AG04450 (cell line): ENCODE measurements around the gene GJB6. TPM values are rescaled to one million over a fixed set of nuclear protein-coding genes. Genes with fewer than 3 reads are reported as not detected.

Experiments used
- CTCF ChIA-PET: fragments of 300-600, 350-600 bp; formaldehyde crosslinking; extraction: SDS; loops from one replicate; lab custom pipeline; 2022; ENCODE audit warnings: antibody characterized with exemption, inconsistent platforms; lab: Charles Lee
- POLR2A ChIA-PET: fragments of 350-600 bp; formaldehyde crosslinking; extraction: SDS; loops from one replicate; lab custom pipeline; 2021; ENCODE audit warnings: antibody characterized with exemption, inconsistent platforms; lab: Yijun Ruan, JAX
- DNase-seq: peaks from one replicate; pipeline ENCODE4 v3.0.0-alpha.2; 2011; ENCODE audit warnings: low read depth, low spot score
- H3K27ac ChIP-seq: one replicate; pipeline ENCODE4 v1.5.1; 2012; ENCODE audit warnings: low read depth, low read length, control low read depth
- H3K27me3 ChIP-seq: one replicate; pipeline ENCODE4 v1.6.0; 2012; ENCODE audit warnings: low read length; ENCODE audit not compliant: control insufficient read depth, insufficient read depth
- H3K4me3 ChIP-seq: 2 replicates; pipeline ENCODE4 v1.5.1; 2011; ENCODE audit warnings: mild to moderate bottlenecking, low read depth, low read length, control low read depth
- H3K9me3 ChIP-seq: 2 replicates; pipeline ENCODE4 v1.5.1; 2012; ENCODE audit warnings: low read length; ENCODE audit not compliant: control insufficient read depth, insufficient read depth
- CTCF ChIP-seq: IDR thresholded peaks from 2 replicates; pipeline ENCODE4 v1.5.1; 2011; ENCODE audit warnings: low read depth, low read length, control low read depth, inconsistent platforms
- polyA plus RNA-seq: library from polyadenylated mRNA; depleted of rRNA; stranded (reverse); fragments of >200 nt; gene quantifications from 2 replicates; pipeline ENCODE4 v1.2.3, GENCODE V29; 2011

GJB6 gene
- polyA plus RNA-seq, 1 experiment = not detected

- no peak for TF ChIP-seq CTCF
- DNase-seq = no peak
- ChIA-PET CTCF (no interaction called here), POLR2A (no interaction called here)
- peak within 1 kb of the TSS; percentile 51 for H3K4me3 ChIP-seq
- H3K27ac ChIP-seq = no peak within 1 kb of the TSS
- H3K27me3 ChIP-seq = peaks cover 49% of the 10 kb centered on the region
- H3K9me3 ChIP-seq = no peaks in the 10 kb centered on the region; the same call in 1 of the 2 replicates
These were observed 39.3 kb downstream of the GJB6 start, which contains the start of gene GJB2 for GRCh38 chr13:20192836-20193161. GJB2 (minus strand) TSS chr13:20192938; CDS start chr13:20189581, 3,357 bp downstream.

GRCh38 chr13:20192158-20192835 lies 39.8 kb downstream of the GJB6 start:
- CTCF ChIA-PET = interaction anchor here (0.8 to 1.9 kb wide), 2 partner anchors 10 kb away, joined by 5 to 16 read pairs; no protein-coding TSS in a partner anchor
- Histone ChIP-seq H3K27ac (no peak overlapping the region), H3K4me3 (peak overlapping the region; percentile 51), H3K9me3 (no peaks in the 10 kb centered on the region; the same call in 1 of the 2 replicates), H3K27me3 (peaks cover 45% of the 10 kb centered on the region)
- TF ChIP-seq CTCF = no peak
- DNase-seq = no peak
- POLR2A ChIA-PET = no interaction called here

GRCh38 chr13:20191311-20192157 lies 40.6 kb downstream of the GJB6 start:
- H3K9me3 ChIP-seq = no peaks in the 10 kb centered on the region; the same call in 1 of the 2 replicates
- DNase-seq = no peak
- no peak for TF ChIP-seq CTCF
- H3K27ac ChIP-seq = no peak overlapping the region
- ChIA-PET POLR2A (interaction anchor here (1.1 kb wide), 1 partner anchor 16 kb away, joined by 3 read pairs; no protein-coding TSS in a partner anchor), CTCF (interaction anchor here (0.8 to 1.9 kb wide), 3 partner anchors 9 to 637 kb away, joined by 5 to 16 read pairs (median 5); no protein-coding TSS in a partner anchor)
- H3K27me3 ChIP-seq = peaks cover 48% of the 10 kb centered on the region
- peak overlapping the region; percentile 51 for H3K4me3 ChIP-seq

GRCh38 chr13:20190481-20191310 lies 41.4 kb downstream of the GJB6 start:
- TF ChIP-seq CTCF = no peak
- ChIA-PET CTCF (interaction anchor here (1.1 to 1.9 kb wide), 2 partner anchors 8 to 638 kb away, joined by 5 to 16 read pairs; no protein-coding TSS in a partner anchor), POLR2A (interaction anchor here (0.6 to 1.1 kb wide), 2 partner anchors 15 to 581 kb away, joined by 3 read pairs; no protein-coding TSS in a partner anchor)

More at GRCh38 chr13:20190481-20191310, 41.4 kb downstream of the GJB6 start:
- Histone ChIP-seq H3K27ac (peak overlapping the region; percentile 31), H3K9me3 (no peaks in the 10 kb centered on the region; the same call in 1 of the 2 replicates), H3K4me3 (no peak overlapping the region), H3K27me3 (peaks cover 43% of the 10 kb centered on the region)
- peak; percentile 39 for DNase-seq
